K562 (cell line): ENCODE data around the gene COX6A1. TPM values are rescaled to one million over a fixed set of nuclear protein-coding genes. Genes with fewer than 3 reads are reported as not detected.

Experiments used
- E2F8 ChIP-seq: fragments of 450-650 bp; IDR thresholded peaks from 2 replicates; pipeline ENCODE4 v1.7.1; 2018; ENCODE audit warnings: mild to moderate bottlenecking, low read depth; ENCODE audit not compliant: partially characterized antibody
- ELK1 ChIP-seq: sonication (generic); formaldehyde crosslinking; IDR thresholded peaks from 2 replicates; pipeline ENCODE4 v1.8.1; 2022; ENCODE audit warnings: missing genetic modification reagents
- GATAD2A ChIP-seq: fragments of 450-650 bp; IDR thresholded peaks from 2 replicates; pipeline ENCODE4 v1.6.1; 2017
- GTF3C2 ChIP-seq: IDR thresholded peaks from 3 replicates; pipeline ENCODE4 v1.6.1; 2011; ENCODE audit warnings: borderline replicate concordance, mild to moderate bottlenecking, moderate library complexity; ENCODE audit not compliant: insufficient read length; ENCODE audit errors: extremely low read depth
- HEY1 ChIP-seq: fragments of 250-450 bp; sonication (Bioruptor Pico); IDR thresholded peaks from 2 replicates; pipeline ENCODE4 v1.5.0; 2020; ENCODE audit warnings: mild to moderate bottlenecking, moderate library complexity, borderline replicate concordance
- NR3C1 ChIP-seq: sonication (generic); formaldehyde crosslinking; IDR thresholded peaks from 2 replicates; pipeline ENCODE4 v1.8.1; 2022; ENCODE audit warnings: missing genetic modification reagents
- PHB2 ChIP-seq: fragments of 450-650 bp; IDR thresholded peaks from 2 replicates; pipeline ENCODE4 v1.6.1; 2017; ENCODE audit warnings: low read depth
- PREB ChIP-seq: sonication (generic); formaldehyde crosslinking; IDR thresholded peaks from 2 replicates; pipeline ENCODE4 v1.8.1; 2023; ENCODE audit warnings: mild to moderate bottlenecking, missing genetic modification reagents
- SMAD1 ChIP-seq: fragments of 150-350 bp; IDR thresholded peaks from 2 replicates; pipeline ENCODE4 v1.6.1; 2014; ENCODE audit warnings: low read length, low read depth; ENCODE audit not compliant: partially characterized antibody
- SNRNP70 ChIP-seq: fragments of 200-400 bp; formaldehyde crosslinking; optimal IDR thresholded peaks from 2 replicates; pipeline ENCODE3; 2017; ENCODE audit warnings: low read depth, low read length
- SUPT5H ChIP-seq: fragments of 450-650 bp; IDR thresholded peaks from 2 replicates; pipeline ENCODE4 v1.6.1; 2016
- TBP ChIP-seq: optimal IDR thresholded peaks from 2 replicates; pipeline ENCODE3; 2011; ENCODE audit warnings: low read depth, low read length, improper control_type of control experiment
- TCF15 ChIP-seq: fragments of 250-450 bp; sonication (Bioruptor Pico); IDR thresholded peaks from 2 replicates; pipeline ENCODE4 v1.8.0; 2022; ENCODE audit warnings: moderate library complexity, mild to moderate bottlenecking, inconsistent platforms
- USF2 ChIP-seq: sonication (generic); formaldehyde crosslinking; IDR thresholded peaks from 2 replicates; pipeline ENCODE4 v1.5.0; 2020; ENCODE audit warnings: missing genetic modification reagents
- ZBTB9 ChIP-seq: fragments of 450-650 bp; formaldehyde crosslinking; IDR thresholded peaks from 2 replicates; pipeline ENCODE4 v1.4.0; 2020; ENCODE audit warnings: mild to moderate bottlenecking, moderate library complexity
- ZNF3 ChIP-seq: fragments of 250-450 bp; sonication (Bioruptor Pico); IDR thresholded peaks from 2 replicates; pipeline ENCODE4 v1.5.0; 2021; ENCODE audit warnings: mild to moderate bottlenecking, moderate library complexity
- ZNF41 ChIP-seq: fragments of 250-450 bp; sonication (Bioruptor Pico); conservative IDR thresholded peaks from 2 replicates; pipeline ENCODE4 v1.4.0; 2020; ENCODE audit warnings: mild to moderate bottlenecking
- polyA plus RNA-seq, 8 experiments: library from polyadenylated mRNA; depleted of rRNA in 4 of 8; stranded (reverse) in 5 of 8; unstranded in 3 of 8; fragments of >200 nt; fragmentation: Nextera tagmentation in 2 of 8; fragmentation: Illumina TruSeq in 1 of 8; extraction: Ambion mirVana in 2 of 8; extraction: Trizol in 1 of 8; gene quantifications; 2 replicates each; pipeline versions ENCODE4 v1.2.1 to v1.2.3, GENCODE V29; 2011 to 2014; ENCODE audit warnings: inconsistent platforms in 1 of 8, missing spikeins in 1 of 8
- total RNA-seq, 7 experiments: library from RNA; depleted of rRNA in 6 of 7; stranded (reverse); fragments of >200 nt in 6 of 7; fragmentation: Illumina TruSeq in 2 of 7; extraction: Trizol in 2 of 7; gene quantifications; 2 replicates each; pipeline versions ENCODE4 v1.2.1 to v1.2.3, GENCODE V29; 2011 to 2021; ENCODE audit warnings: low replicate concordance in 1 of 7

Gene COX6A1
- total and polyA plus RNA-seq, 9 of the 15 experiments (the other 6 are each of a cell fraction or from before 2014, with no cell fraction given) = 414 to 4,142 (median 931) TPM

GRCh38 chr12:120469450-120470149 is 31.7 kb downstream of the COX6A1 start, which contains the start of gene SRSF9 (continued):
- no peak for TF ChIP-seq HEY1 (CRISPR knock-in tag)
- TF ChIP-seq SUPT5H = peak; percentile 85
- no peak for TF ChIP-seq PHB2
- TF ChIP-seq SMAD1 = peak; percentile 85
- no peak for TF ChIP-seq SNRNP70
- TF ChIP-seq E2F8 = no peak
- TF ChIP-seq ZNF3 (CRISPR knock-in tag) = no peak
- no peak for TF ChIP-seq ZNF41
- no peak for TF ChIP-seq TCF15 (CRISPR knock-in tag)
- TF ChIP-seq PREB (CRISPR knock-in tag) = no peak
- TF ChIP-seq TBP = peak; percentile 71
- TF ChIP-seq ZBTB9 (CRISPR knock-in tag) = peak; percentile 84; the same call in 1 of the 2 replicates
- TF ChIP-seq USF2 (CRISPR knock-in tag) = 0 out of 2 replicates have a peak, but pooled peaks have one; percentile 11
- TF ChIP-seq NR3C1 (CRISPR knock-in tag) = no peak
- TF ChIP-seq GATAD2A = no peak
- no peak for TF ChIP-seq GTF3C2
- TF ChIP-seq ELK1 (CRISPR knock-in tag) = no peak
